ENCODE measurements around the gene CHD1L. TPM values are rescaled to one million over a fixed set of nuclear protein-coding genes. Genes with fewer than 3 reads are reported as not detected.
A peak's percentile ranks its signal among the peaks of the same experiment; 100 is the strongest.
"Not testable (repeated sequence)": the region's sequence is repeated elsewhere in the genome, so short reads cannot be mapped to it uniquely, and the experiment has no call there.

CHD1L gene
- 40.2 TPM for polyA plus RNA-seq (2012; ENCODE audit: missing spikeins)

DNA sequence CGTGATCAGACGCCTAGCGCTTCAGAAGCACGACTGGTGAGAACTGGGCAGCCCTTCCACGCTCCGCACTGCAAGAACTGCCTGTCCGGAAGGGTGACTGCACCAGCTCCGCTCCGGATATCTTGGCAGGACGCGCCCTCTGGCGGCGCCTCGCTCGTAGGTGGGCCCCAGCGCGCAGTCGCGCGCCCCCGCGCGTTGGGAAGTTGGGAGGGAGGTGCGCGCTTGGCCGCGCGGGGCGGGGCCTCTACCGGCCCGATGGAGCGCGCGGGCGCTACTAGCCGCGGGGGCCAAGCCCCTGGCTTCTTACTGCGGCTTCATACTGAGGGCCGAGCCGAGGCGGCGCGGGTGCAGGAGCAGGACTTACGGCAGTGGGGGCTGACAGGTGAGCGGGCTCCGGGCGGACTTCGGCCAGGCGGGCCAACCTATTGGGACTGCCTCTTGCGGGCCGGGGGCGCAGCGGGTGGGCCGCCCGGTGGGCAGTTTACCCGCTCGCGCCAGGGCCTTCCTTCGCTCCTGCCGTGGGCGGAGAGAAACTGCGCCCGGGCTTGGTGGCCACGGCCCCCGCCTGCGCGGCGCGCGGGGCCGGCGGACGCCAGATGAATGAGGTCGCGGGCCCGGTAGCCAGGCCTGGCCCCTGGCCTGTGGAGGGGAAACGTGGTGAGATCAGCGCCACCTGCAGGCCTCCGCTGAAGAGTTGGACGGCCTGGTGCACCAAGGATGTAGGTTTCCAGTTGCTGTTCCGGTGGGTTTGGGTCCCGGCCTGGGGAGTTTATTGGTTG, at the start of gene CHD1L:
Gene CHD1L, plus strand, starts transcription at position 236 of the 779 bp plus-strand sequence. Its CDS starts 20 bp downstream, at position 256.
- TF ChIP-seq TAF1 (IDR thresholded peaks at IDR 0.05; ENCODE audit: borderline replicate concordance, low read depth, low read length) (peak; percentile 79), POLR2A (IDR thresholded peaks at IDR 0.05; ENCODE audit: low read depth, low read length) (peak; percentile 75), POLR2AphosphoS5 (IDR thresholded peaks at IDR 0.05; ENCODE audit: low read depth, low read length) (peak; percentile 59; the same call in 1 of the 2 replicates)
- DNase-seq (ENCODE audit: insufficient read length): peak; percentile 75
- peak; percentile 95 for FAIRE-seq

DNA sequence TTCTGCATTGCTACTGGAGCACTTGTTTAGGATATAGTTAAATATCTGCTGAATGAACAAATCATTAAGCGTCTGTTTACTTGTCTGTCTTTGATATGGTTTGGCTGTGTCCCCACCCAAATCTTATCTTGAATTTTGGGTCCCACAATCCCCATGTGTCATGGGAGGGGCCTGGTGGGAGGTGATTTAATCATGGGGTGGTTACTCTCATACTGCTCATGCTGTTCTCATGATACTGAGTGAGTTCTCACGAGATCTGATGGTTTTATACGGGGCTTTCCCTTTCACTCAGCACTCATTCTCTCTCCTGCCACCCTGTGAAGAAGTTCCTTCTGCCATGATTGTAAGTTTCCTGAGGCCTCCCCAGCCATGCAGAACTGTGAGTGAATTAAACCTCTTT, 45.2 kb upstream of the CHD1L start:
- DNase-seq (ENCODE audit: insufficient read length); FAIRE-seq: not testable (repeated sequence)

GRCh38 chr1:147201276-147201675, 41.2 kb upstream of the CHD1L start:
- FAIRE-seq: no peak
- no peak for DNase-seq (ENCODE audit: insufficient read length)
- TF ChIP-seq TAF1 (IDR thresholded peaks at IDR 0.05; ENCODE audit: borderline replicate concordance, low read depth, low read length) (no peak), POLR2A (IDR thresholded peaks at IDR 0.05; ENCODE audit: low read depth, low read length) (no peak), POLR2AphosphoS5 (IDR thresholded peaks at IDR 0.05; ENCODE audit: low read depth, low read length) (no peak)

DNA sequence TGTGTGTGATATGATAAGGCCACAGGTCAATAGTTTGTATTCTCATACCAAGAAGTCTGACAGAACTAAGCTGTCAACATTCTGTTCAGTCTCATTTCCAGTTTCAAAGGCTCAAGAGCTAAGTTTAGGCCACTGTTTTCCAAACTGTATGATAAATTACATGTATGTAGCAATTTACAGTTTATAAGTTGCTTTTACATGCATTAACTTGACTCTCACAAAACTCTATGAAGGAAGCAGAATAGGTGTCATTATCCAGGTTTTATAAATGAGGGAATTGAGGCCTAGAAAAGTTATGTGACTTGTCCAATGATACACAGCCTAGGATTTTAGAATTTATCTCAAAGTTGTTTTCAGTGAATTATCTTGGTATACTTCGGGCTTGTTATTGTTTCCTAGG, 40.7 kb upstream of the CHD1L start:
- FAIRE-seq: no peak
- TF ChIP-seq POLR2AphosphoS5 (IDR thresholded peaks at IDR 0.05; ENCODE audit: low read depth, low read length): no peak
- no peak for TF ChIP-seq TAF1 (IDR thresholded peaks at IDR 0.05; ENCODE audit: borderline replicate concordance, low read depth, low read length)
- no peak for TF ChIP-seq POLR2A (IDR thresholded peaks at IDR 0.05; ENCODE audit: low read depth, low read length)
- no peak for DNase-seq (ENCODE audit: insufficient read length)

- no peak for TF ChIP-seq TAF1 (IDR thresholded peaks at IDR 0.05; ENCODE audit: borderline replicate concordance, low read depth, low read length)
- no peak for TF ChIP-seq POLR2AphosphoS5 (IDR thresholded peaks at IDR 0.05; ENCODE audit: low read depth, low read length)
- TF ChIP-seq POLR2A (IDR thresholded peaks at IDR 0.05; ENCODE audit: low read depth, low read length): no peak
- DNase-seq (ENCODE audit: insufficient read length) (no peak), FAIRE-seq (no peak)
These were observed 39.9 kb upstream of the CHD1L start for GRCh38 chr1:147202576-147202975.

DNA sequence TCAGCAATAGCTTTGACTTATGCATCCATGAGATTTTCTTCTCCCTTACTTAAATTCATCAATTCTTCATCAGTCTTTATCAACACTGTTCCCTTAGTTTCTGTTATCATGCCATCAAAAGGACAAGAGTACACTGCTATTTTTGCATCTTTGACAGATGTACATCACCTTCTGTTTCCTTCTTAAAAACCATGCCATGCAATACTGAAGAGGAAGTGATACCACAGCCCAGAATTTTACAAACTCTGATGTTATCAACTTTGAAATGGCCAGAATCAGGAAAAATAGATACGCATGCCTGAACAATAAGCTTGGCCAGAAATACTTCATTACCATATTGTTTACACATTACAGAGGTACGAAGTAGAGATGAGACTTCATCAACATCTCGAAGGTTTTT, 38.4 kb upstream of the CHD1L start:
- TF ChIP-seq POLR2AphosphoS5 (IDR thresholded peaks at IDR 0.05; ENCODE audit: low read depth, low read length) (no peak), POLR2A (IDR thresholded peaks at IDR 0.05; ENCODE audit: low read depth, low read length) (no peak), TAF1 (IDR thresholded peaks at IDR 0.05; ENCODE audit: borderline replicate concordance, low read depth, low read length) (no peak)
- peak; percentile 78 for FAIRE-seq
- no peak for DNase-seq (ENCODE audit: insufficient read length)

DNA sequence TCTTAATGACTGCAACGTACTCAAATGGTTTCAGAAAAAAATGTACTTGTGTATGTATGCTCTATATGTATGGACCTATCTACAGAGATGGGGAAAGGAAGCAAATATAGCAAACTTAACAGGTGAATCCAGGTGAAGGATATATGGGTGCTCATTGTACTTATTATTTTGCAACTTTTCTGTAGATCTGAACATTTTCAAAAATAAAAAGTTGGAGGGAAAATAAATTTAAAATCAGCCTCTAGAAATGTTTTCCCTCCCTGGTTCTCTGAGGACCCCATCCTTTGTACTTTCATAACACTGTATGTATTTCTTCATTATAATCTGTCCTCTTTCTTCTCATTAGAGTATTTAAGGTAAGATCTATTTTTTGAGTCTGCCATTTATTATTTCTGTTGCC, 35.3 kb upstream of the CHD1L start:
- TF ChIP-seq POLR2A (IDR thresholded peaks at IDR 0.05; ENCODE audit: low read depth, low read length): no peak
- no peak for DNase-seq (ENCODE audit: insufficient read length)
- FAIRE-seq: no peak

- no peak for TF ChIP-seq TAF1 (IDR thresholded peaks at IDR 0.05; ENCODE audit: borderline replicate concordance, low read depth, low read length)
- TF ChIP-seq POLR2A (IDR thresholded peaks at IDR 0.05; ENCODE audit: low read depth, low read length): no peak
- DNase-seq (ENCODE audit: insufficient read length) (no peak), FAIRE-seq (no peak)
These were observed 33.9 kb upstream of the CHD1L start for GRCh38 chr1:147208619-147209018.

DNA sequence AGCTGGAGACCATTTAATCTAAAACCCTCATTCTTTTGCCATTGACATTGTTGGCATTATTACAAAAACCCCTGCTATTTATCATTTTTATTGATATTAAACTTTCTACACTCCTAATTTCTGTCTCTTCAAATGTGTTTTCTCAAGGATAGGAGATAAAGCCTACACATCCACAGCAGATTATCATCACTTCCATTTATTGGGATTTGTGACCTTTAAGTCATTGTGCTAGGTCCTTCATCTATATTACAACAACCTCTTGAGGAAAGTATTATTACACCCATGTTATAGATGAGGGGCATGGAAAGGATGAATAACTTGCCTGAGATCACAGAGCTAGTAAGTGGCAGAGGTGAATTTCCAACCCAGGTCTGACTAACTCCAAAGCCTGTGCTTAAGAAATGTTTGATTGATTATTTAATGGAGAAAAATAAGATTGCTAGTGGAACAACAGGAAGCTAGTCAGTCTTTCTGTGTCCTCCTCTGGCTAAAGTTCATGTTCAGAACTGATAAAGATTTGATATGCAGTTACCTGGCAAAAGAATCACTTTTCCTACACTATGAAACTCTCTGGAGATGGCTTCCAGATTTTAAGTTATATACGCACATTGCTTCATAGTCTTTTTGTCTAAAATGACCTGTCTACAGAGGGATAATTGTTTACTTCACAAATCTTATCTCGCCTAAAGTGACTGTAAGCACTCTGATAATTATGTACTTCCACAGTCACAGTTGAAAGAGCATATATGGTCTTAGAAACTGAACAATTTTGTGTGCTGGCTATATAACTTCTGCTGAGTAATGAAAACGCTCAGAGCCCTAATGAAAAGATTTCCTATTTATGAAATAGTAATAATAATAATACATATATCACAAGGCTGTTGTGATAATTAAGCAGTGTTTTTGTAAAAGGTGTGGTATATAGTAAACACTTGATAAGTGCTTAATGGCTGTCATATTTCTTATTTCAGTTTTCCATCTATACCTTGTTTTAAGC, 32.4 kb upstream of the CHD1L start:
- FAIRE-seq (no peak), DNase-seq (ENCODE audit: insufficient read length) (no peak)
- TF ChIP-seq POLR2A (IDR thresholded peaks at IDR 0.05; ENCODE audit: low read depth, low read length) (no peak), TAF1 (IDR thresholded peaks at IDR 0.05; ENCODE audit: borderline replicate concordance, low read depth, low read length) (no peak), POLR2AphosphoS5 (IDR thresholded peaks at IDR 0.05; ENCODE audit: low read depth, low read length) (no peak)

DNA sequence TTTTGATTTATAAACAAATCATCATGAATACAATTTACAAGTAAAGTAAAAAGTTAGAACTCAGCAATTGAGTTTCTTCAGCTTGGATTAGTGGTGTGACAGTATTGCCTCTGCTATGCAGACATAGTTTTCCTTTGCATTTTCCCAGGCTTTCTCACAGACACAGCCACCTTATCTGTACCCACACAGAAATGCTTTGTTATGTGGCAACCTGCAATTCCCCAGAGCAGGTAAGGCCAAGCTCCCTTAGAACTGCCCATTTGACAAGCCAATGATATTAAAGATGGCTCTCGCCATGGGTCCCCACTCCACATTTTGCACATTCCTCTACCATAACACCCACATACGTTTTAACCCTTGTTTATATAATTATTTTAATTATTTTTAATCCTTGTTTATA, 31.5 kb upstream of the CHD1L start:
- TF ChIP-seq POLR2A (IDR thresholded peaks at IDR 0.05; ENCODE audit: low read depth, low read length) (no peak), TAF1 (IDR thresholded peaks at IDR 0.05; ENCODE audit: borderline replicate concordance, low read depth, low read length) (no peak), POLR2AphosphoS5 (IDR thresholded peaks at IDR 0.05; ENCODE audit: low read depth, low read length) (no peak)
- FAIRE-seq (no peak), DNase-seq (ENCODE audit: insufficient read length) (no peak)

DNA sequence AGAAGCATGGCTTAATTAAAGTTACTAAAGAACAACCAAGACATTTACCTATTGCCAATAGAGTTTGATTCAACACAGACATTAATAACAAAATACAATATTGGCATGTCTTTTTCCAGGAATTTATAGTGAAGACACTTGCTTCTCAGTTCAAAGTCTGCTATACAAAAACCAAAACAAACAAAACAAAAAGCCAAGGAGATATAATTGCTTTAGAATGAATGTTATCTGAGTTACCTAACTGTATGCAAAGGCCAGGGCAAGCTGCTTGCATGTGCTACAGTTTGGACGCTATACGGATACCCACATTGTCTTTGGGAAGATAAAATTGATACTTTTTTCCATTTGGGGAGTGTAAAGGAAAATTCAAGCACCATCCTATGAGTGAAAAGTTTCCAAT, 30.9 kb upstream of the CHD1L start:
- TF ChIP-seq POLR2A (IDR thresholded peaks at IDR 0.05; ENCODE audit: low read depth, low read length) (no peak), POLR2AphosphoS5 (IDR thresholded peaks at IDR 0.05; ENCODE audit: low read depth, low read length) (no peak), TAF1 (IDR thresholded peaks at IDR 0.05; ENCODE audit: borderline replicate concordance, low read depth, low read length) (no peak)
- no peak for DNase-seq (ENCODE audit: insufficient read length)
- no peak for FAIRE-seq

GRCh38 chr1:147213271-147213670, 29.2 kb upstream of the CHD1L start:
- no peak for DNase-seq (ENCODE audit: insufficient read length)
- no peak for TF ChIP-seq POLR2AphosphoS5 (IDR thresholded peaks at IDR 0.05; ENCODE audit: low read depth, low read length)
- no peak for TF ChIP-seq POLR2A (IDR thresholded peaks at IDR 0.05; ENCODE audit: low read depth, low read length)
- no peak for TF ChIP-seq TAF1 (IDR thresholded peaks at IDR 0.05; ENCODE audit: borderline replicate concordance, low read depth, low read length)
- FAIRE-seq: peak; percentile 14
